GM18861 (cell line): Measurements from ENCODE around the gene TBC1D14.
"Not testable (repeated sequence)": the region's sequence is repeated elsewhere in the genome, so short reads cannot be mapped to it uniquely, and the experiment has no call there.

Experiments
- ATAC-seq: cut with Tn5 transposase; IDR thresholded peaks from one replicate; pipeline ENCODE4 v1.9.1; 2021; ENCODE audit not compliant: unreplicated experiment

TBC1D14 gene

DNA sequence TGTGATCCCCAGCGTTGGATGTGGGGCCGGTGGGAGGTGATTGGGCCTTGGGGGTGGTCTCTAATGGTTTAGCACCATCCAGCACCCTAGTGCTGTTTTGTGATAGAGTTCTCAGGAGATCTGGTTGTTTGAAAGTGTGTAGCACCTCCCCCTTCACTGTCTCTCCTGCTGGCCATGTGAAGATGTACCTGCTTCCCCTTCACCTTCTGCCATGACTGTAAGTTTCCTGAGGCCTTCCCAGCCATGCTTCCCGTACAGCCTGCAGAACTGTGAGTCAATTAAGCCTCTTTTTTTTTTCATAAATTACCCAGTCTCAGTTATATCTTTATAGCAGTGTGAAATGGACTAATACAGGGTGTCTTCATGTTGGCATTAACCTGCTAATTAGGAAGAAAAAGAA is 19.3 kb upstream of the TBC1D14 start:
- no peak for ATAC-seq

DNA sequence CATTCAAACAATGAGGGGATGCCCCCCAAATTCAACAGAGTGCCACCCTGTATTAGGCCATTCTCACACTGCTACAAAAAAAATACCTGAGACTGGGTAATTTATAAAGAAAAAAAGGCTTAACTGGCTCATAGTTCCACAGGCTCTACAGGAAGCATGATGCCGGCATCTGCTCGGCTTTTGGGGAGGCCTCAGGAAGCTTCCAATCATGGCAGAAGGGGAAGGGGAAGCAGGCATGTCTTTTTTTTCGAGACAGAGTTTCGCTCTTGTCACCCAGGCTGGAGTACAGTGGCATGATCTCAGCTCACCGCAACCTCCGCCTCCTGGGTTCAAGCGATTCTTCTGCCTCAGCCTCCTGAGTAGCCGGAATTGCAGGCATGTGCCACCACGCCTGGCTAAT is 18.7 kb upstream of the TBC1D14 start:
- not testable (repeated sequence) for ATAC-seq

DNA sequence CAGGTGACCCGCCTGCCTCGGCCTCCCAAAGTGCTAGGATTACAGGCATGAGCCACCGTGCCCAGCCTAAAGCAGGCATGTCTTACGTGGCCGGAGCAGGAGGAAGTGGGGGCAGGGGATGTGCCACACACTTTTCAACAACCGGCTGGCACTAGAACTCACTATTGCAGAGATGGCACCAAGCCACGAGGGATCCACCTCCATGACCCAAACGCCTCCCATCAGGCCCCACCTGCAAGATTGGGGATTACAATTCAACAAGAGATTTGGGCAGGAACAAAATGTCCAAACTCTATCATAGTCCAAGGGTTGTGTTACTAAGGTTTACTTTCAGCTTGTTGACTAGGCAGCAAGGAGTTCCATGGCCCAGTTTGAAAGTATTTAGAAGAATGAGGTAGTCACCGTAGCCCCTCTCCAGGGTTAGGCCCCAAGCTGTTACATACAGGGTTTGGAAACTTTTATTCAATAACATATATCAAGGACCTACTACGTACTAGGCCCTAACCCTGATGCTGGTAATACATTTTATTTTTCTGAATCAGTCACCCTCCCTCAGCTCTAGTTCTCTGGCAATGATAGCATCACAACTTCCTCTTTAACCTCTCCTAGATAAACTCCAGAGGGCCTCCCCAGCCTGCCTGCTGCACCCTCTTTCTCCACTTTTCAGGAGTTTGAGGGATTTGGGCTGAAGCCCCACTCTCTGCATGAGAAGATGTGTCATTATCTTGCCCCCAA is 18.0 kb upstream of the TBC1D14 start:
- no peak for ATAC-seq

DNA sequence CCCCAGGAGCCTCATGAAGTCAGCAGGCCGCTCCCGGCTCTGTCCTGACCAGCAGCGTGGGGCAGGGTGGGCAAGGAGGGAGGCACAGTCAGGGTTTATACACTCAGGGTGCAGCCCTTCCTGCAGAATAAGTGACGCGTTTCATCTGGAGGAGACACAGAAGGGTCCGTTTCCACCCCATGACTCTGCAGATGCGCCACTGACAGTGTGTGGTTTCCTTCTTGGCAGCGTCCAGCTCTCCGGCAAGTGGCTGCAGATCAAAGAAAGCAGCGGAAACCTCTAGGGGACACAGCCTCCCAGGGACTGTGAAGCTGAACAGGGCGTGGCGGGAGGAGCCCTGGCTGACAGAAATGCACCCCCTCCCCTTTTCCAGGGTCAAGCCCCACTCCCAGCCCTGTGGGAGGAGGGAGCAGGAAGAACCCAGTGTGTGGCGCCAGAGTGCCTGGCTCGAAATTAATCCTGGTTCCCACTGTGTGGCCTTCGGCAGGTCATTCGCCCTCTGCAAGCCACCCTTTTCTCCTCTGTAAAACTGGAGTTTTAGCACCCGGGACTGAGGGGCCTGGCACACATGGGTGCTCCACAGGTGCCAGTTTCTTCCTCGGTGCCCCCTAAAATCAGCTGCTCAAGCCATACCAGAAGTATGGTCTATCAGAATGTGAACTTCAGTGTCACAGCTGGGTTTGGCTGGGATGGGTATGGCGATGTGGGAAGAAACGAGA is 17.3 kb upstream of the TBC1D14 start:
- no peak for ATAC-seq

DNA sequence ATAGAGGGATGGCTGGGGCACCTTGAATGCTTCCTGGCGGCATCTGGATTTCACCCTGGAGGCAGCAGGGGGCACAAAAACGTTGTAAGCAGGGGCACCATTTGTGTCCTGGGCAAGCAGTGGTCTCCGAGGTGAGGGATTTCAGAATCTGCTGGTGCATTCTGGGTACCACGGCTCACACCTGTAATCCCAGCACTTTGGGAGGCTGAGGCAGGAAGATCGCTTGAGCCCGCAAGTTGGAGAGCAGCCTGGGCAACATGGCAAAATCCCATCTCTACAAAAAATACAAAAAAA is 16.8 kb upstream of the TBC1D14 start:
- no peak for ATAC-seq

DNA sequence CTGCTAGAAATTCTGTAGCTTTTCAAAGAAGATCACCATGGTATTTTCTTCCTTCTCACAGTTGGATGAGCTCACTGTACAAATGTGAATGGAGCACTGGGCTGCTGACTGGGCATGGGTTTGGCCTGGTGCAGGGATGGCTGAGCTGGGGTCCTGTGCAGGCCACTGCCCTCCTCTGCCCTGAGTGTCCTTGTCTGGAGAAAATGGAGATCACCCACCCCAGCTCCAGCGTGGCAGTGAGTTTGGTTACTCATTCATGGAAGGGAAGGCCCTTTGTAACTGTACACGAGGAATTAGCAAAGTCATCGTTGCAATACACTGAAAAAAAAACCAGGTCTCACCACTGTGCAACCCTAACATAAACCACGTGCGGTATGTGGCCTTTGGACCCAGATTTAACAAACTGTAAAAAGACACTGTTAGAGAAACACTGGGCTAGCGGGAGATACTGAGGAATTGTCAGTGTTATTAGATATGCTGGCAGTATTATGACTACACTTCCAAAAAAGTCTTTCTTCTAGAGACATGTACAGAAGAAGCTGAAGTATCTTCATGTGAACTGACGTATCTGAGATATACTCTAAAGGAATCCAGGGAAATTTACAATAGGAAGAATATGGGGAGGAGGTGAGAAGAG is 16.1 kb upstream of the TBC1D14 start:
- no peak for ATAC-seq

DNA sequence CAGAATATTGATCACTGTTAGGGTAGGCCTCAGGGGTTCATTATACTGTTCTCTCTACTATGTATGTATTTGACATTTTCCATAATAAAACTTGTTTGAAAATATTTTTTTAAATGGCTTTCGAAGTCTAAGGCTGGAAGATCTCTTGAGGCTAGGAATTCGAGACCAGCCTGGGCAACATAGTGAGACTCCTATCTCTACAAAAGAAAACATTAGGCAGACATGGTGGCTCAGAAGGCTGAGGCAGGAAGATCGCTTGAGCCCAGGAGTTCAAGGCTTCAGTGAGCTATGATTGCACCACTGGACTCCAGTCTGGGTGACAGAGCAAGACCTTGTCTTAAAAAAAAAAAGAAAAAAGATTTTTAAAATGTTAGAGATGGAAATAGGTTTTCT is 15.5 kb upstream of the TBC1D14 start:
- no peak for ATAC-seq

GRCh38 chr4:6894528-6895498 is 14.8 kb upstream of the TBC1D14 start:
- ATAC-seq: no peak

DNA sequence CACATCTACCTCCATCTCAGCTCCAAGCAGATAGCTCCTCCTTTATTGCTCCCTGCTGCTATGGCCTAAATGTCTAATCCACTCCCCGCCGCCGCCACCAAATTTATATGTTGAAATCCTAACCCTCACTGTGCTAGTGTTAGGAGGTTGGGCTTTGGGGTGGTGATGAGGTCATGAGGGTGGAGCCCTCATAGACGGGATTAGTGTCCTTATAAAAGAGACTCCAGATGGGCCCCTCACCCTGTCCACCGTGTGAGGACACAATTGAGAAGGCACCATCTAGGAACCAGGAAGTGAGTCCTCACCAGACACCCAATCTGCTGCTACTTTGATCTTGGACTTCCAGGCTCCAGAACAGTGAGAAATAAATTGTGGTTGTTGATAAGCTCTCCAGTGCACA is 13.6 kb upstream of the TBC1D14 start:
- no peak for ATAC-seq

- ATAC-seq: no peak
Observed at GRCh38 chr4:6898763-6899162, 10.9 kb upstream of the TBC1D14 start.

DNA sequence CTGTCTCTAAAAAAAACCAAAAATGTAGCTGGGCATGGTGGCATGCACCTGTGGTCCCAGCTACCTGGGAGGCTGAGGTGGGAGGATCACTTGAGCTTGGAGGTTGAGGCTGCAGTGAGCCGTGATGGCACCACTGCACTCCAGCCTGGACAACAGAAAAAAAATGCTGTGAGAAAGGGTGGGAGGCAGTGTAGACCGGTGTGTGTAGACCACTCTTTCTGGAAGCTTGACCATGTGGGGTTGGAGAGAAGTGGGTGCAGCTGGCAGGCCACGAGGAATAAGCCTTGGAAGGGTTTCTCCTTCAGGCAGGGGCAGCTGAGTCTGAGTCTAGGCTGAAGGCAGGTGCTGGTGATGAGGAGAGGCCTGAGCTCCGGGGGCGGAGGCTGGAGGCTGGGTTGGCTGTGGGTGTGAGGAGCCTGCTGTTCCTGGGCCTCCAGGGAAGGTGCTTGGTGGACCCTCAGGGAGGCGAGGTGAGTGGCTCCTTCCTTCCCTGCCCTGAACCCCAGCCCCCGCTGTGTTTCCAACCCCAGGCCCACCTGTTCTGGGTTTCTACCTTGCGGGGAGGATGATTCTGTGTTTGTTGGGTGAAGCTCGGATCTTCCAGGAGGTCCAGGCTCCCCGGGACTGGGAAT is 9.3 kb upstream of the TBC1D14 start:
- ATAC-seq: no peak

- no peak for ATAC-seq
Observed at GRCh38 chr4:6900956-6901355, 8.7 kb upstream of the TBC1D14 start.

GRCh38 chr4:6901669-6902317 is 7.8 kb upstream of the TBC1D14 start:
- no peak for ATAC-seq

DNA sequence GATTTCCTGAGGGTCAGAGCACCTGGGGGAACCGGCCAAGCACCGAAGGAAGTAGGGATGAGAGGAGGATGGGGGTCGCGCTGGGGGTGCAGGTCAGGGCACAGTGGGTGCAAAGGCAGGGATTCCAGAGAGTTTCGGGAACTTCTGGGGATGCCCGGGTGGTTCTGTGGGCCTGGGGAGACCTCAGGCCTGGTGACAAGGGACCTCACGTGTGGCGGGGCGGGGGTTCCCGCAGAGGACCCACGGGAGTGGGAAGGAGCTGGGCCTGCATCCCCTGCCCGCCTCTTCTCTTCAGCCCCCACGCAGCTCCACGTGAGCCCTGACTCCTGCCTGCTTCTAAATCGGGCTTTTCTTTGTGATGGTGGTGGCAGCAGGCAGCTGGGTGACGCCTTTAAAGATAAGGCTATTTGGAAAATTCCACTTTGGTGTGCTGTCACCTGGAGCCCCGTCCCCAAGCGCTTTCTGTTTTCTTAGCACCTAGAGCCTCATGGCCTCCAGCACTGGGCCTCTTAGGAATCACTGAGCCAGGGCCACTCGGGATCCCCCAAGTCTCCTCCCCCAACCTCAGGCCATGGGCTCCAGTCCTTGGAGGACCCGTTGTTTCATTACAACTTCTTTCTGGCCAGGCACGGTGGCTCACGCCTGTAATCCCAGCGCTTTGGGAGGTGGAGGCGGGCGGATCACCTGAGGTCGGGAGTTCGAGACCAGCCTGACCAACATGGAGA is 7.1 kb upstream of the TBC1D14 start:
- no peak for ATAC-seq

- ATAC-seq: no peak
Observed at GRCh38 chr4:6905516-6906445, 3.8 kb upstream of the TBC1D14 start.

DNA sequence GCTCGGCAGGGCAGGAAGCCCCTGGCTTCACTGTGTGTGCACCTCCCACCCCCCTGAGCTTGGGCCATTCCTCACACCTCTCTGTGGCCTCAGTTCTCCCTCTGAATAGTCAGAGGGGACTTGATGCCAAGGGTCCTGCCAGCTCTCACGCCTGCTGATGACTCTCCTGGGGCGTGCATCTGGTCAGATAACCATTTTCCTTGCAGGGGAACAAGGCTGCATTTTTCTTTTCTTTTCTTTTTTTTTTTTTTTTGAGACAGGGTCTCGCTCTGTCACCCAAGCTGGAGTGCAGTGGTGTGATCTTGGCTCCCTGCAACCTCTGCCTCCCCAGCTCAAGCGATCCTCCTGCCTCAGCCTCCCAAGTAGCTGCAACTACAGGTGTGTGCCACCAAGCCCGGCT is 3.1 kb upstream of the TBC1D14 start:
- ATAC-seq: not testable (repeated sequence)

GRCh38 chr4:6907658-6908191 is 1.9 kb upstream of the TBC1D14 start:
- ATAC-seq: no peak

DNA sequence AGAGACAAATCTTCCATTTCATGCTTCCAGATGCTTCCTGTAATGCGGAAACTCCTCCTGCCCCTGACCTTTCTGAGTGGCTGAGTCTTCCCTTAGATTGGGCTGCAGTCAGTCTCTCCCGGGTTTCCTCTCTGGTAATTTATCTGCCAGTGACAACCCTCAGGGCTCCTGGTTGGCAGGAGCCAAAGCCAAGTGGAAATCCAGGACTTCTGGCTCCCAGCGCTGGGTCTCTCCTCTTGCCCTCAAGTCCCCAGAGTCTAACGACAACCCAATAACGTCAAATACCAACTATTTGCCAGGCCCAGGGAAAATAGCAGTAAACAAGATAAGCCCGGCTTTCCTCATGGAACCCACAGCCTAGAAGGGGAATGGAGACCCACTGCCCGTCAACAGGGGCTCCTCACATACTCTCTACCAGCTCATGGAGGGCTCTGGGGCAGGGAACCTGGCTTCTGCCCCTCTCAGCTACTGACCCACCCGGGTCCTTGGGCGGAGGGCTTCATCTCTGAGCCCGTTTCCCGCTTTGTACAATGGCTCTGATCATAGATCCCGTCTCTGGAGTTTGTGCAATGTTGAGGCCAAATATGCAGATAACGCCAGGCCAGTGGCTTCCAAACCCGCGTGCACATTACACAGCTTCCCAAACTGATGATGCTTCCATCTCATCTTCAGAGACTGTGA is 1.1 kb upstream of the TBC1D14 start:
- no peak for ATAC-seq
